HK-2 (cell line): ENCODE measurements around the gene RFX8.

Experiments used
- DNase-seq: peaks from one replicate; pipeline ENCODE4 v3.0.0-alpha.2; 2018; ENCODE audit not compliant: unreplicated experiment

RFX8 gene

DNA sequence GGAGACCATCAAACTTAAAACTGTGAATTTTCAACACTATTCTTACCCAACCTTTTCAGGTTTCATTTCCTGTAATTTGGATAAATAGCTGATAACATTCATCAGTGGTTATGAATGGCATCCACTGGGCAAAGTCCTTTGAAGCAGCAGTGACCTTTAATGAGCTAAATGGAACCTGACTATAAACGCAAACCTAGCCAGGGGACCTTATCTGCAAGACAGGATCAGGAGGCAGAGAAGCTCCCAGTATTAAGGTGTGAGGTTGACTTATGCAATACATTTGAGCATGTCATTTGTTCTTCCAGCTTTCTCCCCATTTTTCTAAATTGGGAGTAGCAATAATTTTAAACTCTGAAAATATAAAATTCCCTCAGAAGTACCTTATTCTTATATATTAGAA is 126.0 kb downstream of the RFX8 start:
- no peak for DNase-seq
